CD4-positive, alpha-beta T cell (primary cell): Measurements from ENCODE around the gene ENAH. TPM values are rescaled to one million over a fixed set of nuclear protein-coding genes. Genes with fewer than 3 reads are reported as not detected.

Source experiments
- ATAC-seq: fragments of 200-7000 bp; cut with Tn5 transposase; one replicate; pipeline ENCODE4 v1.10.0; 2022; ENCODE audit warnings: mild to moderate bottlenecking; ENCODE audit not compliant: poor library complexity
- CTCF ChIA-PET: fragments of 350-600 bp; sonication (Branson Sonifier 250); formaldehyde crosslinking; loops from one replicate; lab custom pipeline; 2021; ENCODE audit warnings: antibody characterized with exemption, inconsistent platforms; lab: Charles Lee
- POLR2A ChIA-PET: fragments of 350-600 bp; sonication (Branson Sonifier 250); formaldehyde crosslinking; loops from one replicate; lab custom pipeline; 2021; ENCODE audit warnings: antibody characterized with exemption, inconsistent platforms; lab: Charles Lee
- DNase-seq, 14 experiments: peaks; one replicate each; pipeline ENCODE4 v3.0.0-alpha.2; 2013 to 2020; ENCODE audit warnings: mixed read lengths in 2 of 14
- H3K27ac ChIP-seq, 2 donors: one replicate each; pipeline versions ENCODE4 v1.5.1 to v1.7.0; 2013; ENCODE audit warnings: low read length in 2 of 2, low read depth in 1 of 2, mild to moderate bottlenecking in 1 of 2
- H3K27me3 ChIP-seq, 2 experiments: 1 replicate in 1 of 2; 2 replicates in 1 of 2; pipeline versions ENCODE4 v1.6.1 to v1.7.0; 2013; ENCODE audit warnings: low read length in 2 of 2, control low read depth in 1 of 2, mild to moderate bottlenecking in 1 of 2, moderate library complexity in 1 of 2; ENCODE audit not compliant: insufficient read depth in 2 of 2, control insufficient read depth in 1 of 2
- H3K36me3 ChIP-seq: one replicate; pipeline ENCODE4 v1.6.1; 2013; ENCODE audit warnings: low read length, control low read depth; ENCODE audit not compliant: insufficient read depth
- H3K4me1 ChIP-seq: one replicate; pipeline ENCODE4 v1.6.1; 2013; ENCODE audit warnings: low read length, control low read depth; ENCODE audit not compliant: insufficient read depth
- H3K4me3 ChIP-seq: one replicate; pipeline ENCODE4 v1.5.1; 2013; ENCODE audit warnings: mild to moderate bottlenecking, low read length, moderate library complexity
- H3K9me3 ChIP-seq, 2 experiments: 1 replicate in 1 of 2; 2 replicates in 1 of 2; pipeline versions ENCODE4 v1.6.1 to v1.7.0; 2013; ENCODE audit warnings: low read length in 2 of 2, mild to moderate bottlenecking in 2 of 2, control low read depth in 1 of 2, moderate library complexity in 1 of 2; ENCODE audit not compliant: control insufficient read depth in 1 of 2, insufficient read depth in 1 of 2
- H3K27ac Mint-ChIP-seq: one replicate; pipeline ENCODE4 v1.8.0; 2020; ENCODE audit warnings: mixed read lengths
- H3K27me3 Mint-ChIP-seq: one replicate; pipeline ENCODE4 v1.8.0; 2021; ENCODE audit warnings: mixed read lengths
- H3K36me3 Mint-ChIP-seq: one replicate; pipeline ENCODE4 v1.8.0; 2021; ENCODE audit warnings: low read depth, mixed read lengths
- H3K4me1 Mint-ChIP-seq: one replicate; pipeline ENCODE4 v1.8.0; 2021; ENCODE audit warnings: low read depth, mixed read lengths
- H3K4me3 Mint-ChIP-seq: one replicate; pipeline ENCODE4 v1.8.0; 2020; ENCODE audit warnings: mild to moderate bottlenecking, mixed read lengths
- H3K9me3 Mint-ChIP-seq: one replicate; pipeline ENCODE4 v1.8.0; 2020; ENCODE audit warnings: mixed read lengths
- CTCF ChIP-seq: fragments of 200-600 bp; IDR thresholded peaks from one replicate; pipeline ENCODE4 v1.8.0; 2022; ENCODE audit warnings: antibody characterized with exemption, mild to moderate bottlenecking
- intact Hi-C, 2 experiments: fragments of 100-400 bp; cut with DNase I in 1 of 2; cut with micrococcal nuclease in 1 of 2; formaldehyde crosslinking; loops; one replicate each; pipeline versions ENCODE4 v1.15.1 to v1.9.0; 2023 to 2025; cut with DNase I, micrococcal nuclease
- total RNA-seq, 174 experiments: library from RNA in 2 of 174; stranded (reverse) in 2 of 174; gene quantifications; one replicate each; pipeline ENCODE4 v1.2.3 and lab custom pipeline; 2021 to 2026

The ENAH gene
- total RNA-seq, 2 experiments from 2014 or later: not detected

GRCh38 chr1:225678545-225678944, 25.6 kb upstream of the ENAH start:
- ChIA-PET CTCF (no interaction called here), POLR2A (no interaction called here)
- no peaks in the 10 kb centered on the region for H3K9me3 ChIP-seq
- H3K27me3 Mint-ChIP-seq: peaks cover 57% of the 10 kb centered on the region
- DNase-seq (no peak), ATAC-seq (no peak)
- TF ChIP-seq CTCF: no peak
- no peak overlapping the region for H3K4me3 Mint-ChIP-seq
- H3K27me3 ChIP-seq: peaks cover 10 to 11% of the 10 kb centered on the region in 2 experiments
- intact Hi-C loops: no loop called here
- no peaks in the 10 kb centered on the region for H3K4me1 Mint-ChIP-seq
- H3K36me3 Mint-ChIP-seq: no peaks in the 10 kb centered on the region
- no peak overlapping the region for H3K4me3 ChIP-seq
- no peak overlapping the region for H3K27ac ChIP-seq
- H3K4me1 ChIP-seq: peaks cover 4% of the 10 kb centered on the region
- no peak overlapping the region for H3K27ac Mint-ChIP-seq
- no peaks in the 10 kb centered on the region for H3K9me3 Mint-ChIP-seq
- no peaks in the 10 kb centered on the region for H3K36me3 ChIP-seq

DNA sequence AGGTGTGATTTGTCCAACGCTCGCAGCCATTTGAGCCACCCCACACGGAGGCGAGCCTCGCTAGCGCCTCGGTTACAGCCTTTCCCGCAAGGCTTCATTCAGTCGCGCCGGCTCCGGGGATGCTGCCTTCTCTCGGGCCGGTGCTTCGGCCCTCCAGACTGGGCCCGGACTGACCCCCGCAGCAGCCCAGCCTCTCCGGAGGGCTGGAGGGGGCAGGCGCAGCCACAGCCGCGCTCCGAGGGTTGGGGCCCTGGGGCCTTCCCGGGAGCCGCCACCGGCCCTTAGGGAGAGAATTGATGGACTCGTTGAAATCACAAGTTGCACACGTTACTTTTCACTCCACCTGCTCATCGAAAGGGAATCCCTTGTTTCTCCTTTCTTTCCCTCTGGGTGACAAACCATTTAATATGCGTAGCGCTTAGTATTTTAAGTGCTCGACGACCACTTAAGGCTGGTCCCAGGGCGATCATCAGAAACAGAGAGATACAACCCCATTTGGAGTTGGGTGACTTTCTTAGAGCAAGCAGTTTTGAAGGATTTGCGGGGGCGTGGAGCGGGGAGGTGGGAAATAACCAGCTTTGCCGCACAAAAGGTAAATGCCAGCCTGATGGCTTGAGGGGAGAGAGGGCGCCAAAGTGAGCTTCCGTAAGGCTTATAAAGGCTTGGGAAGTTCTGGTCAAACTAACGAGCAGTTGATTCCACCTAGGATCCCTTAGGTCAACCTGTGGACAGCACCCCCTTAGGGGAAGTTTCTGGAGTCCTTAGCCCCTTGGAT, 24.6 kb upstream of the ENAH start:
- H3K4me1 Mint-ChIP-seq: no peaks in the 10 kb centered on the region
- DNase-seq: no peak
- ChIA-PET POLR2A (no interaction called here), CTCF (no interaction called here)
- Histone ChIP-seq H3K27me3 (peaks cover 10 to 11% of the 10 kb centered on the region in 2 experiments), H3K4me1 (peaks cover 4% of the 10 kb centered on the region), H3K4me3 (no peak overlapping the region), H3K27ac (no peak overlapping the region), H3K9me3 (no peaks in the 10 kb centered on the region), H3K36me3 (no peaks in the 10 kb centered on the region)
- TF ChIP-seq CTCF: no peak
- no peak overlapping the region for H3K27ac Mint-ChIP-seq
- peaks cover 56% of the 10 kb centered on the region for H3K27me3 Mint-ChIP-seq
- H3K36me3 Mint-ChIP-seq: no peaks in the 10 kb centered on the region
- no peak overlapping the region for H3K4me3 Mint-ChIP-seq
- H3K9me3 Mint-ChIP-seq: no peaks in the 10 kb centered on the region
- ATAC-seq: no peak
- intact Hi-C loops: no loop called here

DNA sequence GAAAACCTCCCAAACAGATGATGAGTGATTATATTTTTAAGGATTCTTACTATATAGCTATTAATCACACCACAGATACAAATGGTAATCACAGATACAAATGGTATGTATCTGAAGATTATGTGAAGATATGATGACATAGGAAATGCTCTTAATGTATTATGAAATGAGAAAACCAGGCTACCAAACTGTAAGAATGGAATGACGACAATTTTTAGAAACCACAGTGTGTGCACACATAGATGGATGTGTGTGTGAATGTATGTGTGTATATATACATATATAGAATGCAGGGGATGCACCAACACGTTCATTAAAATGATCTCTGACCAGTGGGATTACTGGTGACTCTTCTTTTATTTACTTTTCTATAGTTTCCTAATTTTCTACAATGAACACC, 21.5 kb upstream of the ENAH start:
- Histone ChIP-seq H3K36me3 (no peaks in the 10 kb centered on the region), H3K27ac (no peak overlapping the region), H3K4me3 (no peak overlapping the region), H3K4me1 (peaks cover 4% of the 10 kb centered on the region), H3K9me3 (no peaks in the 10 kb centered on the region), H3K27me3 (peaks cover 10 to 11% of the 10 kb centered on the region in 2 experiments)
- Mint-ChIP-seq H3K4me1 (no peaks in the 10 kb centered on the region), H3K27me3 (peaks cover 44% of the 10 kb centered on the region), H3K27ac (no peak overlapping the region), H3K9me3 (no peaks in the 10 kb centered on the region), H3K36me3 (no peaks in the 10 kb centered on the region), H3K4me3 (no peak overlapping the region)
- TF ChIP-seq CTCF: no peak
- DNase-seq (no peak), ATAC-seq (no peak)
- intact Hi-C loops: no loop called here
- ChIA-PET POLR2A (no interaction called here), CTCF (interaction anchor here (0.6 to 1.5 kb wide), 2 partner anchors 37 to 1122 kb away, joined by 3 read pairs; no protein-coding TSS in a partner anchor)
